Activated naive CD4-positive, alpha-beta T cell treated with anti-CD3 and anti-CD28 coated beads for 36 hours (primary cell): Measurements from ENCODE around the gene LST1. TPM values are rescaled to one million over a fixed set of nuclear protein-coding genes. Genes with fewer than 3 reads are reported as not detected.

ENCODE experiments used
- CTCF ChIA-PET: fragments of 350-600 bp; sonication (Branson Sonifier 250); formaldehyde crosslinking; loops from one replicate; lab custom pipeline; 2021; ENCODE audit warnings: antibody characterized with exemption; lab: Charles Lee
- DNase-seq: peaks from one replicate; pipeline ENCODE4 v3.0.0-alpha.2; 2020
- H3K27ac Mint-ChIP-seq: one replicate; pipeline ENCODE4 v1.8.0; 2021; ENCODE audit warnings: mild to moderate bottlenecking, mixed read lengths
- H3K27me3 Mint-ChIP-seq: one replicate; pipeline ENCODE4 v1.8.0; 2021; ENCODE audit warnings: low read depth, mixed read lengths
- H3K36me3 Mint-ChIP-seq: one replicate; pipeline ENCODE4 v1.8.0; 2021; ENCODE audit warnings: low read depth, mixed read lengths
- H3K4me1 Mint-ChIP-seq: one replicate; pipeline ENCODE4 v1.8.0; 2021; ENCODE audit warnings: low read depth, mixed read lengths
- H3K4me3 Mint-ChIP-seq: one replicate; pipeline ENCODE4 v1.8.0; 2021; ENCODE audit warnings: mild to moderate bottlenecking, moderate library complexity, mixed read lengths
- H3K9me3 Mint-ChIP-seq: one replicate; pipeline ENCODE4 v1.8.0; 2021; ENCODE audit warnings: mixed read lengths
- intact Hi-C: fragments of 100-400 bp; cut with micrococcal nuclease; formaldehyde crosslinking; loops from one replicate; pipeline ENCODE4 v1.15.1; 2023
- total RNA-seq, 2 experiments: library from RNA; stranded (reverse); gene quantifications; one replicate each; pipeline ENCODE4 v1.2.3, GENCODE V29; 2021

LST1 gene
- total RNA-seq, 2 experiments from 2014 or later, result 11.5 to 12.5 TPM

DNA sequence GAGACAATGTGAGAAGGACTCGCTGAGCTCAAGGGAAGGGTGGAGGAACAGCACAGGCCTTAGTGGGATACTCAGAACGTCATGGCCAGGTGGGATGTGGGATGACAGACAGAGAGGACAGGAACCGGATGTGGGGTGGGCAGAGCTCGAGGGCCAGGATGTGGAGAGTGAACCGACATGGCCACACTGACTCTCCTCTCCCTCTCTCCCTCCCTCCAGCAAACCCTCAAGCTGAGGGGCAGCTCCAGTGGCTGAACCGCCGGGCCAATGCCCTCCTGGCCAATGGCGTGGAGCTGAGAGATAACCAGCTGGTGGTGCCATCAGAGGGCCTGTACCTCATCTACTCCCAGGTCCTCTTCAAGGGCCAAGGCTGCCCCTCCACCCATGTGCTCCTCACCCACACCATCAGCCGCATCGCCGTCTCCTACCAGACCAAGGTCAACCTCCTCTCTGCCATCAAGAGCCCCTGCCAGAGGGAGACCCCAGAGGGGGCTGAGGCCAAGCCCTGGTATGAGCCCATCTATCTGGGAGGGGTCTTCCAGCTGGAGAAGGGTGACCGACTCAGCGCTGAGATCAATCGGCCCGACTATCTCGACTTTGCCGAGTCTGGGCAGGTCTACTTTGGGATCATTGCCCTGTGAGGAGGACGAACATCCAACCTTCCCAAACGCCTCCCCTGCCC is 9.0 kb upstream of the LST1 start:
- peaks cover 59% of the 10 kb centered on the region for H3K36me3 Mint-ChIP-seq

DNA sequence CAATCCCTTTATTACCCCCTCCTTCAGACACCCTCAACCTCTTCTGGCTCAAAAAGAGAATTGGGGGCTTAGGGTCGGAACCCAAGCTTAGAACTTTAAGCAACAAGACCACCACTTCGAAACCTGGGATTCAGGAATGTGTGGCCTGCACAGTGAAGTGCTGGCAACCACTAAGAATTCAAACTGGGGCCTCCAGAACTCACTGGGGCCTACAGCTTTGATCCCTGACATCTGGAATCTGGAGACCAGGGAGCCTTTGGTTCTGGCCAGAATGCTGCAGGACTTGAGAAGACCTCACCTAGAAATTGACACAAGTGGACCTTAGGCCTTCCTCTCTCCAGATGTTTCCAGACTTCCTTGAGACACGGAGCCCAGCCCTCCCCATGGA is 8.5 kb upstream of the LST1 start:
- peaks cover 57% of the 10 kb centered on the region for H3K4me1 Mint-ChIP-seq
- DNase-seq, result no peak
- H3K36me3 Mint-ChIP-seq, result peaks cover 57% of the 10 kb centered on the region
- no peaks in the 10 kb centered on the region for H3K27me3 Mint-ChIP-seq
- CTCF ChIA-PET, result interaction anchor here (0.6 to 19.5 kb wide), 5 partner anchors 8 to 27 kb away, joined by 4 to 618 read pairs (median 78); partner anchors contain the start of genes ATP6V1G2, DDX39B, LST1 and LTB
- peak overlapping the region; percentile 97 for H3K27ac Mint-ChIP-seq
- H3K9me3 Mint-ChIP-seq, result no peaks in the 10 kb centered on the region
- H3K4me3 Mint-ChIP-seq, result peak overlapping the region; percentile 94
- intact Hi-C loops, result loop anchor here (5.0 to 10.0 kb wide), 2 partner anchors 160 to 1063 kb away; partner anchors contain the start of gene CLIC1

More for the DNA sequence above, 9.0 kb upstream of the LST1 start:
- H3K4me1 Mint-ChIP-seq, result peaks cover 54% of the 10 kb centered on the region
- CTCF ChIA-PET, result interaction anchor here (0.6 to 19.5 kb wide), 4 partner anchors 8 to 26 kb away, joined by 4 to 618 read pairs (median 260); partner anchors contain the start of genes ATP6V1G2, DDX39B, LST1 and LTB
- no peaks in the 10 kb centered on the region for H3K9me3 Mint-ChIP-seq
- H3K4me3 Mint-ChIP-seq, result peak overlapping the region; percentile 94
- peak; percentile 72 for DNase-seq
- H3K27me3 Mint-ChIP-seq, result no peaks in the 10 kb centered on the region
- intact Hi-C loops, result loop anchor here (5.0 to 10.0 kb wide), 2 partner anchors 160 to 1062 kb away; partner anchors contain the start of gene CLIC1
- H3K27ac Mint-ChIP-seq, result peak overlapping the region; percentile 97

DNA sequence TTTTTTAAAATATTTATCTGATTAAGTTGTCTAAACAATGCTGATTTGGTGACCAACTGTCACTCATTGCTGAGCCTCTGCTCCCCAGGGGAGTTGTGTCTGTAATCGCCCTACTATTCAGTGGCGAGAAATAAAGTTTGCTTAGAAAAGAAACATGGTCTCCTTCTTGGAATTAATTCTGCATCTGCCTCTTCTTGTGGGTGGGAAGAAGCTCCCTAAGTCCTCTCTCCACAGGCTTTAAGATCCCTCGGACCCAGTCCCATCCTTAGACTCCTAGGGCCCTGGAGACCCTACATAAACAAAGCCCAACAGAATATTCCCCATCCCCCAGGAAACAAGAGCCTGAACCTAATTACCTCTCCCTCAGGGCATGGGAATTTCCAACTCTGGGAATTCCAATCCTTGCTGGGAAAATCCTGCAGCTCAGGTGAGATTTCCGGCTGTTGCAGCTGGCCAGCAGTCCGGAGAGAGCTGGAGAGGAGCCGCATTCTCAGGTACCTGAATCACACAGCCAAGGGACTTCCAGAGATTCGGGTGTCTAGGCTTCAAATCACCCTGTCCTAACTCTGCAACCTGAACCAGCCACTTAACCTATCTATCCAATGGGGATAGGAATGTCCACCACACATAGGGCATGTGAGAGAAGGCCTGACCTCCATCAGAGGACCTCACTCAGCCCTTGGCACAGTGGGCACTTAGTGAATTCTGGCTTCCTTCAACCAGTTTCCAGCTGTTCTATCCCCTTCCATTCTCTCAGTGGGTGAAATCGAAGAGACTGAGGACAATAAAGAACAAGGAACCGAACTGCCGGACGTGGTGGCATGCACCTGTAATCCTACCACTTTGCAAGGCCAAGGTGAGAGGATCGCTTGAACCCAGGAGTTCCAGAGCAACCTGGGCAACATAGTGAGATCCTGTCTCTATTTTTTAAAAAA is 7.6 kb upstream of the LST1 start:
- peak overlapping the region; percentile 99 for H3K27ac Mint-ChIP-seq
- peaks cover 57% of the 10 kb centered on the region for H3K4me1 Mint-ChIP-seq
- peaks cover 50% of the 10 kb centered on the region for H3K36me3 Mint-ChIP-seq
- peak overlapping the region; percentile 99 for H3K4me3 Mint-ChIP-seq
- DNase-seq, result no peak
- no peaks in the 10 kb centered on the region for H3K27me3 Mint-ChIP-seq
- CTCF ChIA-PET, result interaction anchor here (0.6 to 19.5 kb wide), 6 partner anchors 7 to 27 kb away, joined by 3 to 618 read pairs (median 42); partner anchors contain the start of genes ATP6V1G2, DDX39B, LST1 and LTB
- intact Hi-C loops, result loop anchor here (5.0 to 10.0 kb wide), 2 partner anchors 159 to 1064 kb away; partner anchors contain the start of gene CLIC1
- no peaks in the 10 kb centered on the region for H3K9me3 Mint-ChIP-seq

DNA sequence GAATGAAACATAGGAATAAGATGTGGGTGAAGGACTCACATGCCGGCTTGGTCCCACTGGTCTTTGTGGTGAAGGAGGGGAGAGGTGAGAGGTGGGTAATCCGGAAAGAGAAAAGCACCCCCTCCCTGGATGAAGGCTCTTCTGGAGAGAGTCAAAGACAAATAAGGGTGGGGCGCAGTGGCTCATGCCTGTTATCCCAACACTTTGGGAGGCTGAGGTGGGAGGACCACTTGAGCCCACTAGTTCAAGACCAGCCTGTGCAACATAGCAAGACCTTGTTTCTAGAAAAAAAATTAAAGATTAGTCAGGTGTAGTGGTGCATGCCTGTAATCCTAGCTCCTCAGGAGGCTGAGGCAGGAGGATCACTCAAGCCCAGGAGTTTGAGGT is 7.0 kb upstream of the LST1 start:
- CTCF ChIA-PET, result interaction anchor here (0.6 to 19.5 kb wide), 4 partner anchors 9 to 28 kb away, joined by 3 to 618 read pairs (median 222); partner anchors contain the start of genes ATP6V1G2, DDX39B, NCR3 and NFKBIL1
- H3K36me3 Mint-ChIP-seq, result peaks cover 46% of the 10 kb centered on the region

DNA sequence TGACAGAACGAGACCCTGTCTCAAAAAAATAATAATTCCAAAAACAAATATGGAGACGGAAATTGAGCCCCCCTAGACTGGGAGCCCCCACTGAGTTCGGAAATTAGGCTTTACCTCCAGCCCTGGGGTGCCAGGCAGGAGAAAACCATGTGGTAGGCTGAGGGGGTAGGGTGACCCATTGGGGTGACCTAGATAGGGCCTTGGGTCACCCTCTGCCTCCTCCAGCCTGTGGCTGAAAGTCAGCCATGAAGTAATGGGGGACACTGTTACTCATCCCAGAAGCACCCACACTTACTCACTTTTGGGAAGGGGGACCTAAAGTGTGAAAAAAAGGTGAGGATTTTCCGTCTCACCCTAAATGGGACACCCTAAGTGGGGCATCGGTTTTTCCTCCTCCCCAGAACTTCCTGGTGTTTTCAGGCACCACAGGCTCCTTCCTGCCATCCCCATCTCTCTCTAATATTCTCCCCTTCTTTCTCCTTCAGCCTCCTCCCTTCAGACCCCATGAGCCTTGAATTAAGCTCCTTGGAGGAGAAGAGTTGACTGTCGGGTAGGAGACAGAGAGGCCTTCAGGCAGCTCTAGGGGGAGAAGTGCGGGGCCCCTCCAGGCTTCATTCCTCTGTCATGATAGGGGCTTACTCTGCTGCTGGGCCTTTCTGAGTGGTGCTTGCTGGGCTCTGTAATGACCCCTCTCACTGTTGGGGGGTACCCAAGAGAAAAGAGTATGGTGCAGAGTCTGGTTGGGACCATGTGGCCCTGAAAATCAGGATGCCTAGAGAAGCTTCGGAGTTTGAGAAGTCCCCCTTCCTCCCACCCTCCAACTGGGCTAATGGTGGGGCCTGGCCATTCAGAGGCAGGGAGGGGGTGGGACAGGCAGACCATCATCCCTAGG is 6.3 kb upstream of the LST1 start:
- peaks cover 50% of the 10 kb centered on the region for H3K4me1 Mint-ChIP-seq
- intact Hi-C loops, result loop anchor here (1.0 to 10.0 kb wide), 4 partner anchors 7 to 1065 kb away; partner anchors contain the start of genes CLIC1 and LTA
- H3K27me3 Mint-ChIP-seq, result no peaks in the 10 kb centered on the region
- CTCF ChIA-PET, result interaction anchor here (0.5 to 19.5 kb wide), 10 partner anchors 8 to 81 kb away, joined by 3 to 618 read pairs (median 4); partner anchors contain the start of genes ATP6V1G2, C6orf47, DDX39B and NCR3
- H3K4me3 Mint-ChIP-seq, result peak overlapping the region; percentile 99
- H3K27ac Mint-ChIP-seq, result peak overlapping the region; percentile 99
- peak; percentile 22 for DNase-seq
- no peaks in the 10 kb centered on the region for H3K9me3 Mint-ChIP-seq
- H3K36me3 Mint-ChIP-seq, result peaks cover 46% of the 10 kb centered on the region

More for the DNA sequence above, 7.0 kb upstream of the LST1 start:
- peak overlapping the region; percentile 99 for H3K27ac Mint-ChIP-seq
- no peak for DNase-seq
- H3K4me1 Mint-ChIP-seq, result peaks cover 55% of the 10 kb centered on the region
- intact Hi-C loops, result loop anchor here (5.0 to 10.0 kb wide), 2 partner anchors 158 to 1064 kb away; partner anchors contain the start of gene CLIC1
- H3K4me3 Mint-ChIP-seq, result peak overlapping the region; percentile 99
- H3K27me3 Mint-ChIP-seq, result no peaks in the 10 kb centered on the region
- no peaks in the 10 kb centered on the region for H3K9me3 Mint-ChIP-seq

DNA sequence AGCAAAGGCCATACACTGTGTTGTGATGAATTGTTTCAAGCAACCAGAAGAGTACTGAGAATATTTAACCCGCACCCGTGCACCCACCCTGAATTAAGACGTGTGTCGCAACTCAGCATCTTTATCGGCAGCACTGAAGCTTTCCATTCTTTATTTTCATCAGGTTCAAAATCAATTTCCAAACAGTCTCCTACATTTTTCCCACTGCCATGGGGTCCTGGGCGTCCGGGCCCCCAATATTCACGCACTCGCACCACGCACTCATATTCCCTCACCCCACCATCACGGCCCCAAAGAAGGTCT is 5.7 kb upstream of the LST1 start:
- intact Hi-C loops, result loop anchor here (1.0 kb wide), 2 partner anchors 8 to 12 kb away; partner anchors contain the start of gene LTA
- peak overlapping the region; percentile 99 for H3K4me3 Mint-ChIP-seq
- peaks cover 46% of the 10 kb centered on the region for H3K36me3 Mint-ChIP-seq
- CTCF ChIA-PET, result interaction anchor here (0.5 to 19.5 kb wide), 8 partner anchors 8 to 80 kb away, joined by 3 to 618 read pairs (median 5); partner anchors contain the start of genes ATP6V1G2, C6orf47, DDX39B and NCR3
- H3K4me1 Mint-ChIP-seq, result peaks cover 48% of the 10 kb centered on the region
- no peaks in the 10 kb centered on the region for H3K9me3 Mint-ChIP-seq
- no peak for DNase-seq
- peak overlapping the region; percentile 99 for H3K27ac Mint-ChIP-seq
- no peaks in the 10 kb centered on the region for H3K27me3 Mint-ChIP-seq

DNA sequence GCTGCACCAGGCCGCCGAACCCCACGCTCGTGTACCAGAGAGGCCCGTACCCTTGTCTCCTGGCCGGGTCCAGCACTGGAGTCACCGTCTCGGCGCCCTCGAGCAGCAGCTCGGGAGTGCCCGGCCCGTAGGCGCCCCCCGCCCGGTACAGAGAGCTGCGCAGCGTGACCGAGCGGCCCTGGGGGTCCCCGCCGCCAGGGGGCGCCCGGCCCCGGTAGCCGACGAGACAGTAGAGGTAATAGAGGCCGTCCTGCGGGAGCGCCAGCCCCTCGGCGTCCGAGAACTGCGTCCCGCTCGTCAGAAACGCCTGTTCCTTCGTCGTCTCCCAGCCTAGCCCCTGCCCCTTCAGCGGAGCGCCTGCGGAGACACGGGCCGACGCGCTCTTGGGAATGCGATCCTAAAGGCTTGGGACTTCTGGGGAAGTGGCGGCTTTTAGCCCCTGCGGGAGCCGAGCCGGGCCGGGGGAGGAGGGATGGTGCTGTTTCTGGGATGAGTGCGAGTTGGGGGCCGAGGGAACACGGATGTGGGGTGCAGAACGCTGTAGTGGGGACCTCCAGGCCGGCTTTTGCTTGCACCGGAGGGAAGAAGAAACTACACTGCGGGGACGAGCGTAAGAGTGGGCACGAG is 5.2 kb upstream of the LST1 start:
- DNase-seq, result peak; percentile 90

DNA sequence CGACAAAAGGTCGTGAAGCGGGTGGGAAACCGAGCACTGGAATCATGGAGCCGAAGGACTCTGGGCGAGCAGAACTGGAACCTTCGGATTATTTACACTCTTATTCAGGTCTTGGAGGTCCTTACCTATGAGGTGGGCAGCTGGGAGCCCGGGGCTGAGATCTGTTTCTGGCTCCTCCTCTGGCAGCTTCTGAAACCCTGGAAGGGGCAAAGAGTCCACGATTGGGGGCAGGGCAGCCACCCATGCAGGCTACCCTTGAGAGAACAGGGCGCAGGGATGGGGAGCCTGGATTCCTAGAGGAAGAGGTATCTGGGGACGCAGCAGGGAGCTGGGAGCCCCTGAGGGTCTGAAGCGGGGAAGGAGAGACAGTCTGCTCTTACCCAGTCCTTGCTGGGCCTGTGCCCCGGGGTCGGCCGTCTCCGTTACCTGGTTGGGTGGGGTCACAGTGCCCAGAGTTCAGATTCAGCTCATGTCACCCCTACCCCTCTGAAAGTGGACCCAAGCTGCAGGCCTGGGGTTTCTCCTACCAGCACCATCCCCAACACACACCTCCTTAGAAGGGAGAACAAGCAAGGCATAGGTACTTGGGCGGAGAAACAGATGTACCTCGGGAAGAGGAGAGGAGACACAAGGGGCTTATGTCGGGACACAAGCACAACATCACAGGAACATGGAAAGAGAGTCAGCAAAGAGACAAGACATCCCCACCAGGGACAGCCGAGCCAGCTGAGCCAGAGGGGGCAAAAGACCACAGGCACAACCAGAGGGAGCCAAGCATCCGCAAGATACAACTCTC is 4.4 kb upstream of the LST1 start:
- Mint-ChIP-seq H3K27ac (peak overlapping the region; percentile 99), H3K27me3 (no peaks in the 10 kb centered on the region), H3K36me3 (peaks cover 35% of the 10 kb centered on the region), H3K4me1 (peaks cover 57% of the 10 kb centered on the region), H3K4me3 (peak overlapping the region; percentile 99), H3K9me3 (no peaks in the 10 kb centered on the region)
- intact Hi-C loops, result loop anchor here (1.0 kb wide), 4 partner anchors 16 to 39 kb away; partner anchors contain the start of genes NFKBIL1 and PRRC2A
- DNase-seq, result peak; percentile 36
- CTCF ChIA-PET, result interaction anchor here (1.0 to 19.5 kb wide), 6 partner anchors 6 to 204 kb away, joined by 3 to 618 read pairs (median 54); partner anchors contain the start of genes ATP6V1G2, DDX39B, NCR3 and NFKBIL1

More for the DNA sequence above, 5.2 kb upstream of the LST1 start:
- intact Hi-C loops, result loop anchor here (1.0 kb wide), 6 partner anchors 9 to 39 kb away; partner anchors contain the start of genes LTA, NFKBIL1 and PRRC2A
- no peaks in the 10 kb centered on the region for H3K27me3 Mint-ChIP-seq
- peaks cover 42% of the 10 kb centered on the region for H3K36me3 Mint-ChIP-seq
- peak overlapping the region; percentile 99 for H3K4me3 Mint-ChIP-seq
- peaks cover 50% of the 10 kb centered on the region for H3K4me1 Mint-ChIP-seq
- peak overlapping the region; percentile 99 for H3K27ac Mint-ChIP-seq
- H3K9me3 Mint-ChIP-seq, result no peaks in the 10 kb centered on the region
- CTCF ChIA-PET, result interaction anchor here (0.5 to 19.5 kb wide), 8 partner anchors 5 to 80 kb away, joined by 3 to 618 read pairs (median 18); partner anchors contain the start of genes ATP6V1G2, C6orf47, DDX39B and NCR3

DNA sequence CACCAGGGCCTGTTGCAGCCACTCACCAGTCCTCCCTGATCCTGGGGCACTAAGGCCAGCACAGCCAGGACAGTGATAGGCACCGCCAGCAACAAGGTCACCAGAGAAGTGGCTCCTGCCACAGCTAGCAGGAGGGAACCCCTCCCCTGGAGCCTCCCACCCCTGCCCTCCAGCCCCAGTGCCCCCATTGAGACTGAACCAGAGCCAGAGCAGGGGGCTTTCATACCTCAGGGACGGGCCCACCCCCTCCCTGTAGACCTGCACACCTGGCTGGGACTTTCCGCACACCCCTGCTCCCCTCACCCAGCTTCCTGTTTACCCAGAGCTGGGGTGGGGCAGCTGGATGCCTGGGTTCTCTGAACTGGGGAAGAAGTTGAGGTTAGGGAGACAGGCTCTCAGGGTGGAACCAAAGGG is 3.8 kb upstream of the LST1 start, which contains the start of gene LTB:
LTB (minus strand) TSS at position 195 of the 414 bp plus-strand sequence; CDS start at position 188, 7 bp downstream.
- DNase-seq, result peak; percentile 73
- intact Hi-C loops, result no loop called here
- H3K27ac Mint-ChIP-seq, result peak within 1 kb of the TSS; percentile 99
- peaks cover 63% of the 10 kb centered on the region for H3K4me1 Mint-ChIP-seq
- CTCF ChIA-PET, result interaction anchor here (1.0 to 19.5 kb wide), 6 partner anchors 7 to 204 kb away, joined by 3 to 618 read pairs (median 54); partner anchors contain the start of genes ATP6V1G2, DDX39B, NCR3 and NFKBIL1
- H3K4me3 Mint-ChIP-seq, result peak within 1 kb of the TSS; percentile 99
- no peaks in the 10 kb centered on the region for H3K27me3 Mint-ChIP-seq
- no peaks in the 10 kb centered on the region for H3K9me3 Mint-ChIP-seq
- H3K36me3 Mint-ChIP-seq, result peaks cover 29% of the 10 kb centered on the region
